ENCODE results near the gene BICD1.

Gene BICD1

DNA sequence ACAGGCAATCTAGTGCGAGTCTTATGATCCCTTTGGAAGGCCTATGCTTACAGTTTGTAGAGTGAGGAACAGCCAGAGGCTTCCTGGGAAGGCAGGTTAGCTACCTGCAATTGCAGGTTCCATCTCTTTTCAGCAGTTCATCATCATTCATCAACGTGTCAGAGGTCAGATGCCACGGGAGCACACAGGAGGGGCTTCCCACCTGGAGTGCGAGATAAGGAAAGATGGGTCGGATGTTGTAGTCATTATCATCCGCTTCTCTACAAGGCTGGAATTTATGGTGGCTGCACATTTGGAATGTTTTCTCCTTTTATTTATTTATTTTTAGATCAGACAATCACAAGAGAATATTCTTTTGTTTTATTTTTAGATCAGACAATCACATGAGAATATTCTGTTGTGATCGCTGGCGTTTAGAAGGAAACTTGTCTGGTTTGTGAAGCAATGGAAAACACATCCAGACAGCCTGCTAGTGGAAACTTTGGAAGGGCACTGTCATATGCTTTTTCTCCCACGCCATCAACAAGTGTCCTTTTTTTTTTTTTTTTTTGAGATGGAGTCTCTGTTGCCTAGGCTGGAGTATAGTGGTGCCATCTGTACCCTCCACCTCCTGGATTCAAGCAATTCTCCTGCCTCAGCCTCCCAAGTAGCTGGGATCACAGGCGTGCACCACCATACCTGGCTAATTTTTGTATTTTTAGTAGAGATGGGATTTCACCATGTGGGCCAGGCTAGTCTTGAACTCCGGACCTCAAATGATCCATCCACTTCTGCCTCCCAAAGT is 1.9 kb upstream of the BICD1 start:
- no peak for DNase-seq

GRCh38 chr12:32105986-32106516 is 596 bp upstream of the BICD1 start:
- DNase-seq = peak in 1 of 2 experiments; percentile 35

DNA sequence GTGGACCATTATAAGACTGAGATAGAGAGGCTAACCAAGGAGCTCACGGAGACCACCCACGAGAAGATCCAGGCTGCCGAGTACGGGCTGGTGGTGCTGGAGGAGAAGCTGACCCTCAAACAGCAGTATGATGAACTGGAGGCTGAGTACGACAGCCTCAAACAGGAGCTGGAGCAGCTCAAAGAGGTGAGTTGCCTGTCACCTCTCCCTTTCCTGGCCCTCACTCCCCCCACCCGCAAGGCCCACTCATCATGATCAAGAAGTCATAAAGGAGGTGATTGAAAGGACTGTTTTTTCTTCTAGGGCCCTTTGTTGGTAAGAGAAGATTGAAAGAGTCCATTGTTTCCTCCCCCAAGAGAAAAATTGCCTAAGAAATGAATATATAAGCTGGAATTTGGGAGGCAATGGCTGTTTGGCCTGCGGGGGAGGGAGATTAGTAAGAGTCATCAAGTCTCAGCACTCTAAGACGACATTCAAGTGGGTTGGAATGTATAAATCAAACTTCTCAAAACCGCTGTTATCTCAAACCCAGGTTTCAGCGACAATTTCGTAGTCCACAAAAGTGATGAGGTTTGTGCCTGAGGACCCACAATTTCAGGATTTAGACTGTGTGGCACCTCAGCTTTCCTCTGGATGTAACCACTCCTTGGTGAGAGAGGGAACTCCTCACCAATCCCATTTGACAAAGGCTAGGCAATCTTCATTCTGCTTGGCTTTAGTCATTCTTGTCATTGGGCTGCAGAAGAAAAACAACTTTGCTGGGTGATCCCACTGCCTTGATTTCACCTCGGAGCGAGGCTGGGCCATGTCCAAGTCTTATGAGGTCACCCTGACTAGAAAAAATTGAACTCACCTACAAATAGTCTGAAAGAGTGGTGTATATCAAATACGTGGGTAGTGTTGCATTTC is 966 bp downstream of the BICD1 start:
- peak in 1 of 2 experiments; percentile 49 for DNase-seq

GRCh38 chr12:32108787-32109186 is 2.1 kb downstream of the BICD1 start:
- DNase-seq = no peak

- DNase-seq = no peak
These were observed 3.8 kb downstream of the BICD1 start for GRCh38 chr12:32110417-32110816.

- DNase-seq = no peak
These were observed 4.3 kb downstream of the BICD1 start for GRCh38 chr12:32110942-32111341.

DNA sequence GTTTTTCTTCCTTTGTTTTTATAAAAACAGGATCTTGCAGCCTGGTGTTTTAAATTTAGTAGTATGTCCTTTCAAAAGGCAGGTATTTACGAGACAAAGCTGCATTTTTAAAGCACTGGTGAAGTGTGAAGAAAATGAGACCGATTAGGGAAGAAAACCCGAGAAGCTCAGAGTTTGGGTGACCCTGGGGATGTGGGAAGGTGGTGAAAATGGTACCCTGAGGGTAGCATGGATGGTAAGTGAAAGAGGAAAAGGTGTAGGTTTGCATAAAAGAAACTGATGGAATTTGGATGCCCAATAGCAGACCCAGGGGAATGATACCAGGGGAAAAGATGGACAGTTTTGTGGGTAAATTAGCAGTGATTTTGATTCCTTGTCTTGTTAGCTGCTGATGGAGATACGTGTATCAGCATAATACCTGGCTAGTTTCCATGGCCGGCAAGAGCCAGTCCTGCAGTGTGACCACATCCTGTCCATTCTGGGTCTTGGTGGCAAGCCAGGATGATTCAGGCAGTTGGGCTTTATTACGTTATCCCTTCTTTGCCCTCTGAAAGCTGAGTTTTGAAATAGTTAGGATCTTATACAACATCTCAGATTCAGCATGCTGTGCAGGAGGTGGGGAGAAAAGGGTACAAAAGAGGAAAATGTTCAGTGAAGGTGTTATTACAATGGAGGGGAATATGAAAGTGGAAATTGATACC is 8.9 kb downstream of the BICD1 start:
- no peak for DNase-seq

DNA sequence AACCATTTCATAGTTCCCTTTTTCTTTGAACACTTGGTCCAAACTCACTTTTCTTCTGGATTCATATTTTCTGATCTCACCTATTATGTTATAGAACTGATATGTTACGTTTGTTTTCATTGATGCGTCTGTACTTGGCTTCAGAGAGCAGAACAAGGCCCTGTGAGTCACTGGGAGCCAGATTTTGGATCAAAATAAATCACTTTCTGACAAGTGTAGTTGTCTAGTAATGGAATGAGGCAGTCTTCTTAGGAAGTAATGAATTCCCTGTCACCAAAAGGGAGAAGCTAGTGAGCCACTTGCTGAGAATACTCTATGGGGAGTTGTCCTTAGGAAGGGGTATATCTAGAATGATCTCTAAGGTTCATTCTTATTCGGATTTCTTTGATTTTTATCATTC is 10.2 kb downstream of the BICD1 start:
- no peak for DNase-seq

GRCh38 chr12:32117316-32117715 is 10.7 kb downstream of the BICD1 start:
- no peak for DNase-seq

DNA sequence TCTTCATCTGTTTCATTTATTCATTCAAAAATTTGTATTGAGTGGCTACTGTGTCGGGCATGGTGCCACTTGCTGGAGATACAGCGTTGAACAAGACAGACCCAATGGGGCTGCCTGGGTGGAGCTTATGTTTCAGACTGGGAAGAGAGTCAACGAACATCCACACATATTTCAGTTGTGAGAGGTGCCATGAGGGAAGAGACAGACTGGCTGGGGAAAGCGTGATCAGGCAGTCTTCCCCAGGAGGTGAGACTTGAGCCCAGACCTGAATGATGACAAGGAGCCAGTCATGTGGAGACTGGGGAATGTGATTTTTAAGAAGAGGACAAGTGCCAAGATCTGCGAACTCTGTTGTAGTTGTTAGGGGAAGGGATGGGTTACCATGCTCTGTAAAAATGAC is 12.2 kb downstream of the BICD1 start:
- no peak for DNase-seq

DNA sequence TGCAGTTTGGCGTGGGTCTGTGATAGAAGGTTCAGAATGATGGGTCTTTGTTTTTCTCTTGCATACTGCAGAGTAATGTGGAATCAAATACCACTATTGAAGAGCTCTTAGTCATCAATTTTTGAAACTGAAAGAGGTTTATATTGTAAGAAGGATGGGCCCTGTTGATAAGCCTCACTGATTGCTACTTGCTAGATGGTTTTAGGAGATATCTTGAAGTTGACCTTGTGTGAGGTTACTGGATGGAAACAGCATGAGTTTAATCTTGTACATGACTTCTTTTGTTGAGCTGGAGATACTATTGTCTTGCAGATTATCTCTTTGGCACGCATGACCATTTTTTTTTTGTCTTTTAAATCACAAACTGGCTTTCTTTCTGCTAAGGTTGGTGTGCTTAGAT is 13.8 kb downstream of the BICD1 start:
- no peak for DNase-seq

- no peak for DNase-seq
These were observed 18.0 kb downstream of the BICD1 start for GRCh38 chr12:32124637-32125036.

DNA sequence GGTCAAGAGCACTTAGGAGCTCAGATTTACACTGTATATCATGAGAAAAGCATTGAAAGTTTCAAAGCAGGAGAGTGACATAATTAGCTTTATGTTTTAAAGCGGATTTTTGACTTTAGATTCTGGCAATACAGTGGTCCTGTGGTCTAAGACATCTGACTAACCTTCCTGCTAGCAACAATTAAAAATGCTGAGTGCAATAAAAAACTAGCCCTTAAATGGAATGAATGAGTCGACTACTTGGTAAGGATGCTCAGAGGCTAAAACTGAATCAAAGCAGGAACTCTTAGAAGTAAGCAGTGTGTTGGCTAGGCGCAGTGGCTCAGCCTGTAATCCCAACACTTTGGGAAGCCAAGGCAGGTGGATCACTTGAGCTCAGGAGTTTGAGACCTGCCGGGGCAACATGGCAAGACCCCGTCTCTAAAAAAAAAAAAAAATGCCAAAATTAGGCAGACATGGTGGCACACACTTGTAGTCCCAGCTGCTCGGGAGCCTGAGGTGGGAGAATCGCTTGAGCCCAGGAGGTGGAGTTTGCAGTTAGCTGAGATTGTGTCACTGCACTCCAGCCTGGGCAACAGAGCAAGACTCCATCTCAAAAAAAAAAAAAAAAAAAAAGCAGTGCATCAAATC is 18.9 kb downstream of the BICD1 start:
- DNase-seq = no peak

DNA sequence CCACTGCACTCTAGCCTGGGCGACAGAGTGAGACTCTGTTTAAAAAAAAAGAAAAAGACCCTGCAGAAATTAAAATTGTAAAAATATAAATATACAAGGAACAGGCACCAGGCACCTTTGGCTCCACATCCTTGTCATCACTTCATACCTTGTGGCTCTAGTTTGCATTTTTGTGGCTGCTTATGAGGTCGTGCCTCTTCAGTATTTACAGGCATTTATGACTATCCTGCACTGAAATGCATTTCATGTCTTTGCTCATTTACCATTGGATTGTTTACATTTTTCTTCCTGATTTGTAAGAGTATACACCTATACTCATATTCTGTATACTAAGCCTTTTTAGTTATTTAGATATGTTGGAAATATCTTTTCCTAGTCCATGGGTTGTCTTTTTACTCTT is 20.1 kb downstream of the BICD1 start:
- no peak for DNase-seq

GRCh38 chr12:32131666-32132065 is 25.0 kb downstream of the BICD1 start:
- no peak for DNase-seq

- DNase-seq = no peak
These were observed 27.6 kb downstream of the BICD1 start for GRCh38 chr12:32134101-32134888.

DNA sequence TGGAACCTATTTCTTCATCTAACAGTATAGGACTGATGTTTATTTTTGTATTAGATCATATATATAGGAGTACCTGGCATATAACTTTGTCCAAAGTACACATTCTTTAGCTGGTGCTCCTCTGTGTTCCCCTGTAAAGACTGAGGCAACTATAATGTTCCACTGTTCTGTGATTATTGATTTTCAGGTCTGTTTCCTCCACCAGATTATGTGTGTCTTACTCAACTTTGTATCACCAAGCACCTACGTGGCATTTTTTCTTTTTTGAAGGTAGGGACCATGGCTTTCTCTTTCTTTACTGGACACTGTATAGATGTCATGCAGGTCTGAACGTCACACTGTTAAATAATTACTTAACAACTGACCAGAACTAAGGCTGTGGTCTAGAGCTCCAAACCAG is 29.3 kb downstream of the BICD1 start:
- DNase-seq = no peak

DNA sequence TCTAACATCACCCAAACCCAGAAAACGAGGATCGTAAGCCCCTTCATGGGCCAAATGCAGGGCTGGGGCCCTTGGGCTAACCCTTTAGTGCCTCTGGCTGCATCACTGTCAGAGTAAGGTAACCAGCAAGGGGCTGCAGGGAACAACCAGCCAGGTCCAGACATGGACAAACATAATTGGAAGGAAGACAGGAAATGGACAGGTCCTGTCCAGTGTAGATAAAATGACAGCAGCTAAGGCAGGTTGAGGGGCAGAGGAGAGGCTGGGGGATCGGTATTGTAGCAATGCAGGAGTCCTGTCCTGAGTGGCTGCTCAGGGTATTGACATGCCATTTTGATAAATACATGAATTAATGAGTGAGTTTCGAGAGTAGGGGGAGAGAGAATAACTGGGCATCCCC is 29.8 kb downstream of the BICD1 start:
- no peak for DNase-seq

DNA sequence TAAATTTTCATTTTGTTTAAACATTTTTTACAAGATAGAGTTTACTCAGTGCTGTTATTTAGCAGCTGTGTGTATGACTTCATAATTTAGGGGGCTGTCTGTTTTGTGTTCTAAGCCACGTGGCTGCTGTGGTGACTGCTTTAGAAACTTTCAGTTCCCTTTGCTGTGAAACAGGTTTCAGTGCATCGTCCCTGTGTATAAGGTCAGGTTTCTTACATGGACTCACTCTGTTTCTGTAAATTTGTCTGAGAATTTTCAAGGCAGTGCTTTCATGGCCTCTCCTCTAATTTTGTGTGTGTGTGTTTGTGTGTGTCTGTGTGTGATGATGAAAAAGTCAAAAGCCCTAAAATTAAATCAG is 32.4 kb downstream of the BICD1 start:
- peak in 1 of 2 experiments; percentile 2 for DNase-seq

DNA sequence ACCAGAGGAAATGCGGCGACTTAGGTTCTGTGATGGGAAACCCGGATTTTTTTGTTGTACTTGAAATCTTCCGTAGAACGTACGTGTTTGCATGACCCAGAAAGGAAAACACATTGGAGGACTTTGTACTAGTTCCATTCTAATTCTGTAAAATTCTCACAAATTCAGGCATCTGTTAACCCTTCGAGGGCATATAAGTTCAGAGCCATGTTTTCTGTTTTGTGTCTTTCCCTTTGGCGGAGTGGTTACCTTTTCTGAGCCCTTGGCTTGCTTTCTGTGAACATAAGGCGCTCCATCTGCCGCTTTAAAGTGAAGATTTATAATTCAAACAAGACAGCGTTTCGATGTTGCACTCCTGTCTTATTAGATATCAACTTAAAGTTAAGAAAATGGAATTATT is 34.2 kb downstream of the BICD1 start:
- DNase-seq = no peak

DNA sequence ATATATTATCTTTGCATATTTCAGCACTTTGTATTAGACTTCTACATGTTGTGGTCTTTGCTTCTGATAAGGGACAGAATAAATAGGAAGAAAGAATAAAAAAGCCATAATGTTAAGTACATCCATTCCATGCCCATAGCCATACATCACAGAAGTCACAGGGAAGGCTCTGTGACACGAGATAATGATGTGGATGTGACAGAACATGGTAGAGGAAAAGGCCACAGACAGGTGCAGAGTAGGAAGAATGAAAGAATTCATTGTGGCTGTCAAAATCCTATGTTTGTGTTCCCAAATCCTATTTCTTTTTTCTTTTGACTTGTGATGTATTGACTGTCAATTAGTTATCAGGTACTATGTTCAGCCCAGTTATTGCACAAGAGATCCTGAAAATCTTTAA is 38.4 kb downstream of the BICD1 start:
- DNase-seq = no peak

All from NCI-H526 (cell line).